Stomach smooth muscle (tissue), 2 donors: ENCODE measurements around the gene BCAR3.

ENCODE experiments used
- H3K27ac ChIP-seq: one replicate; pipeline ENCODE4 v1.7.0; 2013; ENCODE audit warnings: mild to moderate bottlenecking, low read length, inconsistent platforms
- H3K27me3 ChIP-seq, 2 donors: one replicate each; pipeline ENCODE4 v1.7.0; 2013; ENCODE audit warnings: low read length in 2 of 2; ENCODE audit not compliant: insufficient read depth in 2 of 2, control insufficient read depth in 1 of 2
- H3K36me3 ChIP-seq, 2 donors: one replicate each; pipeline ENCODE4 v1.7.0; 2013; ENCODE audit warnings: low read length in 2 of 2; ENCODE audit not compliant: control insufficient read depth in 2 of 2, insufficient read depth in 2 of 2
- H3K4me1 ChIP-seq: one replicate; pipeline ENCODE4 v1.7.0; 2013; ENCODE audit warnings: low read length; ENCODE audit not compliant: control insufficient read depth, insufficient read depth
- H3K4me3 ChIP-seq, 2 donors: one replicate each; pipeline ENCODE4 v1.7.0; 2013; ENCODE audit warnings: low read length in 2 of 2
- H3K9ac ChIP-seq, 2 donors: one replicate each; pipeline ENCODE4 v1.7.0; 2013; ENCODE audit warnings: low read length in 2 of 2, mild to moderate bottlenecking in 1 of 2
- H3K9me3 ChIP-seq, 2 donors: one replicate each; pipeline ENCODE4 v1.7.0; 2013; ENCODE audit warnings: low read length in 2 of 2; ENCODE audit not compliant: control insufficient read depth in 2 of 2
- donor health status: healthy.
- donor health status: Pancreatic carcinoma.

Gene BCAR3

DNA sequence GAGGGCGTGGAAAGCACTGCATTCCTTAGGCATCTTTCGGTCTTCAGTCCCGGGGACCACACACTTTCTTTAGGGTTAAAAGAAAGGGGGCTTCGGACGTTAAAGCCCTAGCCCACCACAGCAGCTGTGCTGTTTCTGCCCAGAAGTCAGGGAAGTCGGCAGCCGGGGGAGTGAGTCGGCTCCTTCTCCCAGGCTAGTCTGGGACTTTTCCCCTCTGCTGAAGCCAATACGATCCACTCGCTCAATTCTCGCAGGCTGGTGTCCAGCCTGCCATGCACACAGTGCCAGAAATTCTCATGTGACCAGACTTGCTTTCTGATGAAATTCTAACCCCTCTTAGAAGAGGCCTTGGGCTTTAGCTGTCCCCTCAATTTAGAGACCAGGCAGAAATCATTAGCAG lies 67.7 kb downstream of the BCAR3 start:
- peak overlapping the region; percentile 57 to 76 for H3K4me3 ChIP-seq
- H3K27me3 ChIP-seq: no peaks in the 10 kb centered on the region
- H3K9ac ChIP-seq: peak overlapping the region; percentile 31 to 60
- H3K27ac ChIP-seq: no peak overlapping the region
- no peaks in the 10 kb centered on the region for H3K9me3 ChIP-seq
- H3K4me1 ChIP-seq: peaks cover 29% of the 10 kb centered on the region
- no peaks in the 10 kb centered on the region for H3K36me3 ChIP-seq

- Histone ChIP-seq H3K9me3 (no peaks in the 10 kb centered on the region), H3K36me3 (no peaks in the 10 kb centered on the region), H3K27me3 (no peaks in the 10 kb centered on the region), H3K27ac (peak overlapping the region; percentile 11), H3K9ac (peak overlapping the region in 1 of 2 donors; percentile 21), H3K4me3 (peak overlapping the region in 1 of 2 donors; percentile 22), H3K4me1 (peaks cover 38% of the 10 kb centered on the region)
These were observed 69.1 kb downstream of the BCAR3 start for GRCh38 chr1:93612510-93612909.

DNA sequence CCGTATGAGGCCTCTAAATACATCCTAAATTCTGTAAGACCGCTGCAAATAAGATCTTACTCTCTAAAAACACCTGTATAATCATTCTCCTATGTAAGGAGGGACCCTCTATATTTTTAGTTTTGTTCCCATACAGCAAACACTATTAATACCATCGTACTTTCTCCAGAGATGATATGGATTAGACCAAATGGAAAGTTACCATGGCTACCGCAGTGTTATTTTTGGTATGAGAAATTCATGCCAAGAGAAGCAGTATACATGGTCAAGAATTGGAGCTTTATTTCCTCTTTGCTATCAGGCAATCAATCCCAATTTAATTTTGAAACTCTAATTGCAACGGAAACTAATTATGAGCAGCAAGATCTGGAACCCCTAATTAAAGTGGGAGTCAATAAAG lies 70.0 kb downstream of the BCAR3 start:
- Histone ChIP-seq H3K4me1 (peaks cover 35% of the 10 kb centered on the region), H3K9ac (no peak overlapping the region)

DNA sequence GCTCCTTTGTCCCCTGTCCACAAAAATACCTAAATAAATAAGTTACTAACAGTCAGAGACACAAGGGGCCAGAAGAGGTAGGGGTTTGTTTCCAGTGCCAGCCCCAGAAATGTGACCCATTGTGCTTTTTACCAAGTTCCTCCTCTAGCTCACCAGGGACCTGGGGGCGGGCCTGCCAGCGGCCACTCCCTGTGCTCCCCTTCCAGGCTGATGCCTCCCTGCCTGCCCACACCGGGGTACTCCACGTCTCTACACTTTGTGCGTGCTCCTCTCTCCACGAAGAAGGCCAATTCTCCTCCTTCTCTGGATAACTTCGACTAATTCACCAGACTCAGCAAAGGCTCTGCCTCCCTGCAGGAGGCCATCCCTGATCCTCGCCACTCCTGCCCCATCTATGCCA lies 72.1 kb downstream of the BCAR3 start:
- no peak overlapping the region for H3K27ac ChIP-seq
- peaks cover 32% of the 10 kb centered on the region for H3K4me1 ChIP-seq

More for the DNA sequence above, 70.0 kb downstream of the BCAR3 start:
- no peaks in the 10 kb centered on the region for H3K27me3 ChIP-seq
- no peak overlapping the region for H3K27ac ChIP-seq
- no peaks in the 10 kb centered on the region for H3K36me3 ChIP-seq
- no peak overlapping the region for H3K4me3 ChIP-seq
- no peaks in the 10 kb centered on the region for H3K9me3 ChIP-seq

GRCh38 chr1:93608187-93609109 lies 73.2 kb downstream of the BCAR3 start:
- H3K4me3 ChIP-seq: no peak overlapping the region
- no peaks in the 10 kb centered on the region for H3K36me3 ChIP-seq
- H3K9me3 ChIP-seq: no peaks in the 10 kb centered on the region
- no peak overlapping the region for H3K9ac ChIP-seq
- H3K4me1 ChIP-seq: peaks cover 27% of the 10 kb centered on the region
- no peaks in the 10 kb centered on the region for H3K27me3 ChIP-seq
- H3K27ac ChIP-seq: no peak overlapping the region

More for the DNA sequence above, 72.1 kb downstream of the BCAR3 start:
- Histone ChIP-seq H3K27me3 (no peaks in the 10 kb centered on the region), H3K9ac (no peak overlapping the region), H3K9me3 (no peaks in the 10 kb centered on the region), H3K4me3 (no peak overlapping the region), H3K36me3 (no peaks in the 10 kb centered on the region)

DNA sequence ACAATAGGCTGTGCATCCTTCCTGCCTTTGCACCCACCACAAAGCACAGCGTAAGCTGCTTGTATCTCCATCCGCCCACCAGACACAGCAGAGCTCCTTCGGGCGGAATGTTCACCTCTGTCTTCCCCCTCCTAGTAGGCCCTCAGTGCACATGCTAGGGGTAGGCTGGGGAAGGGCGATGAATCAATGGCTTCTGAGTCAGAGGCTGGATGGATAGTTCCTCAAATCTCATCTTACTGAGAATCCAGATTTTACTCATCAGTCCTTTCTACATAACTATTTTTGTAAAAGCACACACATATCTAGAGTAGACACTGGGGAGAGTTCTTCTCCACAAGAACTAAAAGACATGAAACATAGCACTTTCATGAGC lies 73.8 kb downstream of the BCAR3 start:
- H3K4me3 ChIP-seq: no peak overlapping the region
- H3K27ac ChIP-seq: no peak overlapping the region
- H3K4me1 ChIP-seq: peaks cover 27% of the 10 kb centered on the region

GRCh38 chr1:93605812-93606512 lies 75.7 kb downstream of the BCAR3 start:
- no peak overlapping the region for H3K4me3 ChIP-seq
- no peaks in the 10 kb centered on the region for H3K27me3 ChIP-seq
- H3K36me3 ChIP-seq: peaks cover 0 to 2% of the 10 kb centered on the region in 2 donors
- H3K4me1 ChIP-seq: peaks cover 27% of the 10 kb centered on the region
- H3K9ac ChIP-seq: no peak overlapping the region
- no peaks in the 10 kb centered on the region for H3K9me3 ChIP-seq
- H3K27ac ChIP-seq: no peak overlapping the region

More for the DNA sequence above, 73.8 kb downstream of the BCAR3 start:
- Histone ChIP-seq H3K9me3 (no peaks in the 10 kb centered on the region), H3K27me3 (no peaks in the 10 kb centered on the region), H3K36me3 (peaks cover 0 to 2% of the 10 kb centered on the region in 2 donors), H3K9ac (no peak overlapping the region)

DNA sequence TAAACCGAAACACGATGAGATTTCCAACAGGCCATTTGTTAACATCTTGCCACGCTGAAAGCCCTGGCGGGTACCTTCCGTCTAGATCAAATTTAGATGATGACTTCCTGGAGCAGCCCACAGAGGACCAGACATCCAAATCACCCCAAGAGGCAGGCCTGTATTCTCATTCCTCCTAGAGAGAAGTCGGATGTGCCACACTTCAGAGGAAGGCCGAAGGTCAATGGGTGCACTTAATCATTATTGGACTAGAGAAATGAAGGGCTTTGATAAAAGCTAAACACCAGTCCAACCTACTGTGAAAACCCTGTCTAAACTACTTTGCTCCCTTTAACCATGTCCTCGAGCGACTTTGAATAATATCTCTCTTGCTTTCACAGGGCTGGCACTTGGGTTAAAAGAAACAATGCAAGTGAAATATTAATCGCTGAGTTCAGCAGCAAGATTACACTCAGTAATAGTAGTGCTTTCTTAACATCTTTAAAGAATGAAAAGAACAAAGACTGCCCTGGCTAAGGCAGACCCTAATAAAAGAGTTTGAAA lies 76.5 kb downstream of the BCAR3 start:
- Histone ChIP-seq H3K9me3 (no peaks in the 10 kb centered on the region), H3K4me3 (no peak overlapping the region), H3K36me3 (peaks cover 0 to 2% of the 10 kb centered on the region in 2 donors), H3K27me3 (no peaks in the 10 kb centered on the region), H3K4me1 (peaks cover 30% of the 10 kb centered on the region), H3K27ac (no peak overlapping the region), H3K9ac (no peak overlapping the region)

- H3K4me1 ChIP-seq: peaks cover 29% of the 10 kb centered on the region
- H3K36me3 ChIP-seq: peaks cover 0 to 2% of the 10 kb centered on the region in 2 donors
- H3K4me3 ChIP-seq: no peak overlapping the region
- no peak overlapping the region for H3K9ac ChIP-seq
- H3K9me3 ChIP-seq: no peaks in the 10 kb centered on the region
- H3K27ac ChIP-seq: no peak overlapping the region
- no peaks in the 10 kb centered on the region for H3K27me3 ChIP-seq
These were observed 77.2 kb downstream of the BCAR3 start for GRCh38 chr1:93604411-93604810.

DNA sequence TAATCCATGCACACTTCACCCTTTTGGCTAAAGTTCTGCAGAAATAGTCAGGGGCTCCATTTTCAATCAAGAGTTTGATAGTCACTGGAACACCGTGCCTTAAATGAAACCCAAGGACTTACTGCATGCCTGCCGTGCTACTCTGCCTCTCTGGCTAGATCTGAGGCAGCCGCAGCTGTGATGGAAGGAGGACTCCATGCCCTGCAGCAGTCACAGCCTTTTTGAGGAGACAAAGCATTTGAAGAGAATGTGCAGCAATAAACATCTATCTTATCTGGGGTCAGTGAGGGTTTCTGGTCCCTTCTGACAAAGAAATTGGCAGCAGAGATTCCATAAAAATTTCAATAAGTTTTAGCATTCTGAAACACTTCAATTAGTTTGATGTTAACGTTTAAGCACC lies 78.0 kb downstream of the BCAR3 start:
- peaks cover 24% of the 10 kb centered on the region for H3K4me1 ChIP-seq
- H3K27me3 ChIP-seq: no peaks in the 10 kb centered on the region
- H3K9me3 ChIP-seq: no peaks in the 10 kb centered on the region
- H3K4me3 ChIP-seq: no peak overlapping the region
- H3K36me3 ChIP-seq: peaks cover 0 to 2% of the 10 kb centered on the region in 2 donors
- no peak overlapping the region for H3K27ac ChIP-seq
- H3K9ac ChIP-seq: no peak overlapping the region
